Effector CD4-positive, alpha-beta T cell (primary cell): Measurements from ENCODE around the gene AAMDC.
"Not testable (repeated sequence)": the region's sequence is repeated elsewhere in the genome, so short reads cannot be mapped to it uniquely, and the experiment has no call there.

ENCODE experiments used
- DNase-seq: peaks from one replicate; pipeline ENCODE4 v3.0.0-alpha.2; 2020

AAMDC gene

DNA sequence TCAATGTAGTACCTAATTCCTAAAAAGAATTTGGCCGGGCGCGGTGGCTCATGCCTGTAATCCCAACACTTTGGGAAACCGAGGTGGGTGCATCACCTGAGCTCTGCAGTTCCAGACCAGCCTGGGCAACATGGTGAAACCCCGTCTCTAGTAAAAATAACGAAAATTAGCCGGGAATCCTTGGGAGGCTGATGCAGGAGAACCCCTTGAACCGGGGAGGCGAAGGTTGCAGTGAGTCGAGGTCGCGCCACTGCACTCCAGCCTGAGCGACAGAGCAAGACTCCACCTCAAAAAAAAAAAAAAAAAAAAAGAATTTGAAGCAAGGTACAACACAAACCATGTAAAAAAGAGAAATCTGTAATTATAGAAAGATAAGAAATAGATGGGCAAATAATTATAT lies 1.2 kb downstream of the AAMDC start:
- DNase-seq = not testable (repeated sequence)

DNA sequence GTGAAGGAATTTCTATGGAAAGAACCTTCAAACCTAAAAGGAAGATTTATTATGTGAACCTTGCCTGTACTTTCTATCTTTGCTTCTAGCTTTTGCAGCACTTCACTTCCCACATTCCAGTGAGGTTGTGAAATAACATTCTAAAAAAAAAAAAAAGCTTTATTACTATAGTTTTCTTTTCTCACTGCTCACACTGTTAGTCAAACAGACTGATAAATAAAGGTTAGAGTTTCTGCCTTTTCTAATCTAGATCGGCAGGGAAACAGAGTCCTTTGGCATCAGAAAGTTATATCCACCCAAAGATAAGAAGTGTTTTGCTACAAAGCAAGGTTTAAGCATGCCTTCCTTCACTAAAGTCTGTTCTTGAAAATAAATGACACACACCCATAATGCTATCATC lies 2.8 kb downstream of the AAMDC start:
- DNase-seq = no peak

DNA sequence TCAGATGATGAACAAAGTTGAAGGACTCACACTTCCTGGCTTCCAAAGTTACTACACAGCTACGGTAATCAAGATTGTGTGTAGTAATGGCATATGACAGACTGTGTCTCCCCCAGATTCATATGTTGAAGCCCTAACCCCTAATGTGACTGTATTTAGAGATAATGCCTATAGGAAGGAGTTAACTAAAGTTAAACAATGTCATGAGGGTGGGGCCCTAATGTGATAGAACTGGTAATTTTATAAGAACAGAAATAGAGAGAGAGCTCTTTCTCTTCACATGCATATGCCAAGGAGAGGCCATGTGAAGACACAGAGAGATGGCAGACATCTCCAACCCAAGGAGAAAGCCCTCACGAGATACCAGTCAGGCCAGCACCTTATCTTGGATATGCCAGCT lies 8.0 kb downstream of the AAMDC start:
- DNase-seq = no peak

GRCh38 chr11:77833302-77833701 lies 12.4 kb downstream of the AAMDC start:
- no peak for DNase-seq

DNA sequence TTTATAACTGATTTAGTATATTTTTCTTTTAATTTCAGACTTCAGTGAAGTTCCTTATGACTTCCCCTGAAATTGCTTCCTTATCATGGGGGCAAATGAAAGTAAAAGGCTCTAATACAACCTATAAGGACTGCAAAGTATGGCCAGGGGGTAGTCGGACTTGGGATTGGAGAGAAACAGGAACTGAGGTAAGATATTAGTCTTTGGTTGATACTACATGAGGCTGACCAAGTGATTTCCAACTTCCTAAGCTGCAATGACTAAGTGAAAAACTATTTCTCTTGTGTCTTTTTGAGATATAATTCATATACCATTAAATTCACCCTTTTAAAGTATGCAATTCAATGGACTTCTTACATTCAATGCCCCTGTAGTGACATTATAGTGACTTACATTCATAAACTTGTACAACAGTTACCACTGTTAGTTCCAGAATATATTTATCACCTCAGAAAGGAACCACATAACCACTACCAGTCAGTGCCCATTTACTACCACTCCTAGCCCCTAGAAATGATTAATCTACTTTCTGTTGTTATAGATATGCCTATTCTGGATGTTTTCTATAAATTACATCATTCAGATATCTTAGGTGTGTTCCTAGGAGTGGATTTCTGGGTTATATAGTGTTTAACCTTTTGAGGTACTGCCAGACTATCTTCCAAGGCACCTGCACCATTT lies 21.6 kb downstream of the AAMDC start:
- no peak for DNase-seq

- DNase-seq = not testable (repeated sequence)
Measured at GRCh38 chr11:77843700-77844099, 22.8 kb downstream of the AAMDC start.

DNA sequence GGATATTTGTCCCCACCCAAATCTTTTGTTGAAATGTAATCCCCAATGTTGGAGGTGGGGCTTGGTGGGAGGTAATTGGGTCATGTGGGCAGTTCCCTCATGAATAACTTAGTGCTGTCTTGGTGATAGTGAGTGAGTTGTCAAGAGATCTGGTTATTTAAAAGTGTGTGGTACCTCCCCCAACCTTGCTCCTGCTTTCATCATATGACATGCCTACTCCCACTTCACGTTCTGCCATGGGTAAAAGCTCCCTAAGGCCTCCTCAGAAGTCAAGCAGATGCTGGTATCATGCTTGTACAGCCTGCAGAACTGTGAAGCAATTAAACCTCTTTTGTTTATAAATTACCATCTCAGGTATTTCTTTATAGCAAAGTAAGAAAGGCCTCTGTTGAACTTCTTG lies 30.6 kb downstream of the AAMDC start:
- DNase-seq = no peak

DNA sequence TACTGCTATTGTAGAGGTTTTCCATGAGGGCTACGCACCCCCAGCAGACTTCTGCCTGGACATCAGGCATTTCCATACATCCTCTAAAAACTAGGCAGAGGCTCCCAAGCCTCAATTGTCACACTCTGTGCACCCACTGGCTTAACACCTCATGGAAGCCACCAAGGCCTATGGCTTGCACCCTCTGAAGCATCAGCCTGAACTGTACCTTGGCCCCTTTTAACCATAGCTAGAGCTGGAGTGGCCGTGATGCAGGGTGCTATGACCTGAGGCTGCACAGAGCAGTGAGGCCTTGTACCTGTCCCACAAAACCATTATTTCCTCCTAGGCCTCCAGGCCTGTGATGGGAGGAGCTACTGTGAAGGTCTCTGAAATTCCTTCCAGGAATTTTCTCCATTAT lies 33.9 kb downstream of the AAMDC start:
- no peak for DNase-seq

- not testable (repeated sequence) for DNase-seq
Measured at GRCh38 chr11:77857906-77858457, 37.0 kb downstream of the AAMDC start.

GRCh38 chr11:77861444-77861843 lies 40.5 kb downstream of the AAMDC start:
- not testable (repeated sequence) for DNase-seq

DNA sequence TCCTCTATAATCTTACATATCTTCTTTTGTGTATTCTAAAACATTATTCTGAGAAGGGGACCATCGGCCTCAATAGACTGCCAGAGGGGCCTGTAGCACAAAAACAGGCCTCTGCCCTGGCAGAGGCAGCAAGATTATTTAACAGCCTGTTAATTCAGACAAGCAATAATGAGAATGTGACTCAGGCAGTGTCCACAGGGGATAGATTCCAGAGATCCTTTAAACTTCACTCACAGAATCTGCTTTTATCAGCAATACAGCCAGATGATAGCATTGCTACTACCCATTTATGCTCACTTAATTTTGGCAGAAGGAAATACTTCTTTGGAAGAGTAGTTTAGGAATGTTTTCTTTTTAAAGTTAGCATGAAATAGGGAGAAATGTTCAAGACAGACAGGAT lies 44.9 kb downstream of the AAMDC start:
- no peak for DNase-seq

DNA sequence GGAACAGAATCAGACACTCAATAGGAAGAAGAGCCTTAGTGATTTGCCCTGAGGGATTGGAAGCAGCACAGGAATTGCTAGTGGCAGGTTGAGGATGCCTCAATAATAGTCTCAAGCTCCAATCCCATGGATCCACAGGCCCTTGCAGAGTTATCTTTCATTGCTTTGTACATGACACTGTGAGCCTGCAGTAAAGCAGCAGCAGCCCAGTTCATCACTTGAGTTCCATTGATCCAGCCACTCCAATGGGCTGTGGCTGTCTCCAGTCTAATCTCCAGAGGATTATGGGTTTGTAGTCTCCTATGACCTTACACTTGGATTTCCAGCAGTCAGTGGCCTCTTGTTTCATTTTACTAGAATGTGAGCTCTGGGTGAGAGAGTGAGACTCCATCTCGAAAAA lies 45.4 kb downstream of the AAMDC start:
- DNase-seq = no peak

- DNase-seq = no peak
Measured at GRCh38 chr11:77868744-77869143, 47.8 kb downstream of the AAMDC start.

GRCh38 chr11:77871855-77872254 lies 50.9 kb downstream of the AAMDC start:
- no peak for DNase-seq

DNA sequence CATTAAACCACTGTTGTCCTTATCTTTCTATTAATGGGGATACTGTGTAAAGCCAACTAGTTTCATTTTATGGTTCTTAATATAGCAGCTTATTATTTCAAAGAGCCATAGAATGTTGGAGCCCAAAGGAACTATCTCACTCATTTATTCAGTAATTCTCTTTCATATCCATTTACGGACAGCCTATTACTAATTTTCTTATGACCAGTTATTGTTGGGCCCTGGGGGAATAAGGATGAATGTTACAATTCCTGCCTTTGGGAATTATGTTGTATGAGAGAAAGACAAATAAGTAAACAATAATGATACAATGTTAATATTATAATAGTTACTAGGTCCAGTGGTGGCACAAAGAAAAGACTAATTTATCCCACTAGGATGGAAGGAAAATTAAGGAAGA lies 52.4 kb downstream of the AAMDC start:
- no peak for DNase-seq

DNA sequence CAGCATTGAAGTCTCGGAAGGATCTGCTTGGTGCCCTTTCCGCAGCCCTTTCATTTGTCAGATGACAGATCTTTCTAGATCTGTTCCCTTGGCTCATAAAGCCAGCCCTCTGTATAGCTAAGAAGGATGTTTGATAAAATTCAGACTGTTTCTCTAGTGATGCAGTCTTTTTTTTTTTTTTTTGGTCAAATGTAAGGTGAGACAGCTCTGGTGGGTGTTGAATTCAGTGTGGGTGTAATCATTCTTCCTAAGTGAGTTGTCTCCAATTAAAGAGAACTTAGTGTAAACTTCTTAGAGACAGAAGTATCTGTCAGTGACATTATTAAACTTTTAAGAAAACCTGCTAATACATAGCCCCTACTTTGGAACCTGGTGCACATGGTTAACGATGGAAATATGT lies 53.3 kb downstream of the AAMDC start:
- no peak for DNase-seq

DNA sequence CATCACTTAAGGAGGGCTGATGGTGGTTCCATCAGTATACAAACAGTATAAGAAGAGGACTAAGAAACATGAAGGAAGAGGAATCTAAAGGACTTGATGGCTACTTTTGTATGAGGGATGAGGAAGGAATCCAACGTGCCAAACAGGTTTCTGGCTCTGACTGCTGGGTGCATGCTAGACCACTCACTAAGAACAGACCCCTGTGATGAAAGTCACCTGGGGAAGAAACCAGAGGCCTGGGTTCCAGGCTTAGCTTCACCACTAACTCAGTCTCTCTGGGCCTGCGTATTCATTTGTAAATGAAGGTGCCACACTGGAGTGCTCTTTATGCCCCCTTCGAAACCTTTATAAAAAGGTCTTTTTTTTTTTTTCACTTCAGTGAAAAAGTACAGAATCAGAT lies 55.1 kb downstream of the AAMDC start:
- no peak for DNase-seq

DNA sequence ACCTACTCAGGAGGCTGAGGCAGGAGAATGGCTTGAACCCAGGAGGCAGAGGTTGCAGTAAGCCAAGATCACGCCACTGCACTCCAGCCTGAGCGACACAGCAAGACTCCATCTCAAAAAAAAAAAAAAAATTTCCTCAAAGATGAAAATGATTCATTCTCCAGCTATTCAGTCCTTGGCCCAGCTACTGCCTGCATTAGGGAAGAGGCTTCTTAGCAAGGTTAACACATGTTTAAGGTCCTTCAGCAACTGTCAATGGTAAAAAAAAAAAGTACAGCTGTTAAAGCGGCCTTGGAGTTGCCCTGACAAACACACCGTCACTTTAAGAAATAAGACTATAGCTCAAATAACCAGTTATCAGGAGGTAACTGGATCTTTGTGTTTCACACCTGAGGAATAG lies 57.3 kb downstream of the AAMDC start:
- DNase-seq = not testable (repeated sequence)

GRCh38 chr11:77879218-77879617 lies 58.3 kb downstream of the AAMDC start:
- no peak for DNase-seq

DNA sequence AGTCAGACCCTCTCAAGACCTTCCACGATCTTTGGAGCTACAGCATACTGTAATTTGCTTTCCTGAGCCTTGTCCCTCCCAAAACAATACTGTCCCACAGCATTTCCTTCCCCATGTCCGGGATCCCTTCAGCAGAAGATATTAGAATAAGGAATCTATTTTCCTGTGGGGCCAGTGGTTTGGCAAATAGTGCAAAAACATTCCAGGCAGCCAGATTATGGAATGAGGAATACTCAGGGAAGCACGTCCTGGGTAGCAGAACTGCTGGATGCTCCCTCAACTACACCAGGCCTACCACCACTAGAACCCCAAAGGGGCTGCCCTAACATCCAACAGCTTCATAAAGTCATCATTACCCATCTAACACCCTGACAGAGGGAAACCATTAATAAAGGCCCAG lies 61.5 kb downstream of the AAMDC start:
- no peak for DNase-seq

DNA sequence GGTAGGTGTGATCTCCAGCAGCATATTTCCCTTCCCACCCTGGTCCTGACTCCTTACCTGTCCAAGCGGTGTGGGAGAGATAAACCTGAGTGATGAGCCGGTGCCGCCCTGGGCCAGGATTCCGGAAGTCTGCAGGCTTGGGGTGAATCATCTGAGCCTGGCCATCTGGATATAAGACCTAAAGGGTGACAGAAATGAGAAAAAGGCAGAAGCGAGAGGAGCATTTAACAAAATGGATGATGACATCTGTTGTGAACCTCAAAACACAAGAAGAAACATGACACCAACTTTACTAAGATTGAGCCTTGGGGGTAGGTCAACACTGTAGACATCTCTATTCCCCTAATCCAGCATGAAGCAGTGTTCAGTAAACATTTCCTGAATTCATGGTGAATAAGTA lies 62.8 kb downstream of the AAMDC start:
- no peak for DNase-seq

DNA sequence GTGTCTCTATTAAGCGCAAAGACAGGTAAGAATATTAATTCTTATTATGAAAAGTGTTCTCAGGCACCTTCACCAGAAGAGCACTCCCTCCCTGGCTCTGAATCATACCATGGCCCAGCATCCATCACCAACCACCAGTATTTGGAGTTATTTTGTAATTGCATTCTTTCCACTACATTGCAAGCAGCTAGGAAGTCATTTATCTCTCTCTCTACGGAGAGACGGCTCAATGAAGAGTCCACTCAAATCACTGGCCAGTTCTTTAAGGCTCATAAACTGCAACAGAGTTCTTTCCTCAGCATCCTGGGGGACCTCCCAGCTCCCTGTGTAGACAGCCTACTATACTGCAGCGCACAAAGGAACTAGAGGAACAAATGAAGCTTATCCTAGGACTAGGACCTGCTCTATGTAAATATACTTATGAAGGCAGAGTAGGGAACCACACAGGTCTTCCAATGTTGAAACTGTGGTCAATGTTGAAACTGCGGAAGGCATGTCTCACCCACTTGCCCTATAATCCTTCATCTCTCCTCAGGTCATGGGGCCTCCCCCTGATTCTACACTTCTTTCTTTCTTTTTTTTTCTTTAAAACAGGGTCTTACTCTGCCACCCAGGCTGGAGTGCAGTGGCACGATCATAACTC lies 63.4 kb downstream of the AAMDC start:
- no peak for DNase-seq

DNA sequence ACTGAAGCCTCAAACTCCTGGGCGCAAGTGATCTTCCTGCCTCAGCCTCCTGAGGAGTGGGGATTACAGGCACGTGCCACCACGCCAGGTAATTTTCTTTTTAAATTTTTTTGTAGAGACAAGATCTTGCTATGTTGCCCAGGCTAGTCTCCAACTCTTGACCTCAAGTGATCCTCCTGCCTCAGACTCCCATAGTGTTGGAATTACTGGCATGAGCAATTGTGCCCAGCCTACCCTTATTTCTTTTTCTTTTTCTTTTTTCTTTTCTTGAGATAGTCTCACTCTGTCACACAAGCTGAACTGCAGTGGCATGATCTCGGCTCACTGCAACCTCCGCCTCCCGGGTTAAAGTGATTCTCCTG lies 63.9 kb downstream of the AAMDC start:
- DNase-seq = no peak

GRCh38 chr11:77886401-77886800 lies 65.5 kb downstream of the AAMDC start:
- DNase-seq = no peak

DNA sequence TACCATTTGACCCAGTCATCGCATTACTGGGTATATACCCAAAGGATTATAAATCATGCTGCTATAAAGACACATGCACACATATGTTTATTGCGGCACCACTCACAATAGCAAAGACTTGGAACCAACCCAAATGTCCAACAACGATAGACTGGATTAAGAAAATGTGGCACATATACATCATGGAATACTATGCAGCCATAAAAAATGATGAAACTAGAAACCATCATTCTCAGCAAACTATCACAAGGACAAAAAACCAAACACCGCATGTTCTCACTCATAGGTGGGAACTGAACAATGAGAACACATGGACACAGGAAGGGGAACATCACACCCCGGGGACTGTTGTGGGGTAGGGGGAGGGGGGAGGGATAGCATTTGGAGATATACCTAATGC lies 68.1 kb downstream of the AAMDC start:
- DNase-seq = not testable (repeated sequence)
